ENCODE results near the gene TSPAN18.

DNA sequence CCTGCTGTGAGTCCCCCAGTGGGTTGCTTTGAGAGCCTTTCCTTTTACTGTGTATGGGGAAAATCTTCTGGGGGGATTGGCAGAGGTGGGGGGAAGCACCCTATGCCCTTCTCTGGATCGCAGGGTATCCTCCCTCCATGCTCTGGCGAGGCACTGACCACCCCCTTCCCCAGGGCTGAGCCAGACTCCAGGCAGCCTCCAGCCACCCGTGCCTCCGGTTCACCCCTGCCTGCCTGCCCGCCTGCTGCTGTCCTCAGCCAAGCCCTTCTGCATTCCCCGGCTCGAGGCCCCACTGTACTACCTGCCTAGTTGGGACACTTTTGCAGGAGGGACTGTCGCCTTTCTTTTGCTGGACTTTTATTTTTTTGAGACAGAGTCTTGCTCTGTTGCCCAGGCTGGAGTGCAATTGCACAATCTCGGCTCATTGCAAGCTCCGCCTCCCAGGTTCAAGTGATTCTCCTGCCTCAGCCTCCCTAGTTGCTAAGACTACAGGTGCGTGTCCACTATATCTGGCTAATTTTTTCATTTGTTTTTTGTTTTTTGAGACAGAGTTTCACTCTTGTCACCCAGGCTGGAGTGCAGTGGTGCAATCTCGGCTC lies 247.7 kb downstream of the TSPAN18 start:
- TF ChIP-seq, protein P1, sequence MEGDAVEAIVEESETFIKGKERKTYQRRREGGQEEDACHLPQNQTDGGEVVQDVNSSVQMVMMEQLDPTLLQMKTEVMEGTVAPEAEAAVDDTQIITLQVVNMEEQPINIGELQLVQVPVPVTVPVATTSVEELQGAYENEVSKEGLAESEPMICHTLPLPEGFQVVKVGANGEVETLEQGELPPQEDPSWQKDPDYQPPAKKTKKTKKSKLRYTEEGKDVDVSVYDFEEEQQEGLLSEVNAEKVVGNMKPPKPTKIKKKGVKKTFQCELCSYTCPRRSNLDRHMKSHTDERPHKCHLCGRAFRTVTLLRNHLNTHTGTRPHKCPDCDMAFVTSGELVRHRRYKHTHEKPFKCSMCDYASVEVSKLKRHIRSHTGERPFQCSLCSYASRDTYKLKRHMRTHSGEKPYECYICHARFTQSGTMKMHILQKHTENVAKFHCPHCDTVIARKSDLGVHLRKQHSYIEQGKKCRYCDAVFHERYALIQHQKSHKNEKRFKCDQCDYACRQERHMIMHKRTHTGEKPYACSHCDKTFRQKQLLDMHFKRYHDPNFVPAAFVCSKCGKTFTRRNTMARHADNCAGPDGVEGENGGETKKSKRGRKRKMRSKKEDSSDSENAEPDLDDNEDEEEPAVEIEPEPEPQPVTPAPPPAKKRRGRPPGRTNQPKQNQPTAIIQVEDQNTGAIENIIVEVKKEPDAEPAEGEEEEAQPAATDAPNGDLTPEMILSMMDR (IDR thresholded peaks at IDR 0.05; ENCODE audit: low read length): no peak
- TF ChIP-seq EZH2phosphoT487 (IDR thresholded peaks at IDR 0.05; ENCODE audit: low read length): no peak
- TF ChIP-seq EZH2 (optimal IDR thresholded peaks at IDR 0.05; ENCODE audit: low read depth, low read length): no peak
